Measurements from ENCODE around the gene PLN. TPM values are rescaled to one million over a fixed set of nuclear protein-coding genes. Genes with fewer than 3 reads are reported as not detected.

Gene PLN
- polyA plus RNA-seq (2012; ENCODE audit: insufficient read depth, insufficient read length), result not detected

- no peak within 1 kb of the TSS for H3K4me3 ChIP-seq (ENCODE audit: low read length)
- no peak for DNase-seq (ENCODE audit: low read depth, low spot score)
Measured at GRCh38 chr6:118548136-118548535, at the start of gene PLN. PLN (plus strand) TSS chr6:118548296; CDS start chr6:118558922, 10,626 bp downstream.

- no peak overlapping the region for H3K4me3 ChIP-seq (ENCODE audit: low read length)
- peak; percentile 3 for DNase-seq (ENCODE audit: low read depth, low spot score)
Measured at GRCh38 chr6:118500130-118501015, 47.7 kb upstream of the PLN start.

GRCh38 chr6:118501099-118501498, 47.0 kb upstream of the PLN start:
- no peak overlapping the region for H3K4me3 ChIP-seq (ENCODE audit: low read length)
- DNase-seq (ENCODE audit: low read depth, low spot score), result no peak

GRCh38 chr6:118501765-118502164, 46.3 kb upstream of the PLN start:
- DNase-seq (ENCODE audit: low read depth, low spot score), result no peak
- H3K4me3 ChIP-seq (ENCODE audit: low read length), result no peak overlapping the region

DNA sequence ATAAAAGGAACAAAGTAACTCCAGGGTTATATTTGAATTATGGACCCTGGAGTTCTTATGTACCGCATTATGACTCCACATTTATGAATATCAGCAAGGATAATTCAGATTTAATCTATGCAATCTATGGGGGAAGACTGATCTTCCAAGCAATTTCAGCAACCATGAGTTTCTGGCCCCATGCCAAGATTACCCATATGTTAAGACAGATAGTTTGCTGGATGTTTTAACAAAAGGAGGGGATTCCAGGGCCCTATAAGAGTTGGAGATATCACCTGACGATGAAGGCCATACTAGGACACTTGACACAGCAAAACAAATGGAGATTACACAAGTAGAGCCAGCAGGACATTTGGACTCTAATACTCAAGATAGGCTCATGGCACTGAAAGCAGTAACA, 45.9 kb upstream of the PLN start:
- no peak for DNase-seq (ENCODE audit: low read depth, low spot score)
- no peak overlapping the region for H3K4me3 ChIP-seq (ENCODE audit: low read length)

- H3K4me3 ChIP-seq (ENCODE audit: low read length), result no peak overlapping the region
- DNase-seq (ENCODE audit: low read depth, low spot score), result no peak
Measured at GRCh38 chr6:118504611-118505010, 43.5 kb upstream of the PLN start.

DNA sequence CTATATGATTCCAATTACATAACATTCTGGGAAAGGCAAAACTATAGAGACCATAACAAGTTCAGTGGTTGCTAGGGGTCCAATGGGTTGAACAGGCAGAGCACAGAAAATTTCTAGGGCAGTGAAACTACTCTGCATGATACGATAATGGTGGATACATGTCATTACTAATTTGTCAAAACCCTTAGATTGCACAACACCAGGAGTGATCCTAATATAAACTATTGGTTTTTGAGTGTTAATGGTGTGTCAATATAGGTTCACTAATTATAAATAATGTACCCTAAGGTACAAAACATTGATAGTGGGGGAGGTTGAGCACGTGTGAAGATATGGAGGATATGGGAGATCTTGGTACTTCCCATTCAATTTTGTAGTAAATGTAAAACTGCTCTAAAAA, 42.4 kb upstream of the PLN start:
- DNase-seq (ENCODE audit: low read depth, low spot score), result no peak
- H3K4me3 ChIP-seq (ENCODE audit: low read length), result no peak overlapping the region

- no peak overlapping the region for H3K4me3 ChIP-seq (ENCODE audit: low read length)
- DNase-seq (ENCODE audit: low read depth, low spot score), result no peak
Measured at GRCh38 chr6:118506071-118506638, 41.9 kb upstream of the PLN start.

GRCh38 chr6:118507636-118508035, 40.5 kb upstream of the PLN start:
- no peak overlapping the region for H3K4me3 ChIP-seq (ENCODE audit: low read length)
- DNase-seq (ENCODE audit: low read depth, low spot score), result no peak

DNA sequence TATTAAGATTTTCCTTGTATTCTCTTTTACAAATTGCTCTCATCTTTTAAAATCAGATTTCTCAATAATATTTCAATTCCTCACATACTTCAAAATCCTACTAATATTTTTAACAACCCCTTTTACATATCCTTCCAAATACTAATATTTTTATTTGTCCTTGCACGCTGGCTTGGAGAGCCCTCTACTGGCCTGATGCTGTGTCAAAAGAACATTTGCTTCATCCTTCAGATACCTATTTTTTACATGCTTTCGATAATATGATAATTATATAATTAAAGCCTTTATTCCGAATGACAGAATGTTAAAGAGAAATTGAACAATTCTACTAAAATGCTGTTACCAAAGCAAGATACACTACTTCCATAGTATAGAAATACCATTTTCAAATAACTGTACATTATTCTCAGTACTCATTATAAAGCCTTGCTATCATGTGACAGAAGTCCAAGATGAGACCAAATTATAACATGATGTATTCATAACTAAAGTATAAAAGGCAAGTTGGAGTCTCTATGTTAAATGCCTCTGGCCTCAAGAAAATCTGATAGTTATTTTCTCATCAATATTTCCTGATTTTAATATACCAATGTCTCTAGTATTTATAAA, 39.0 kb upstream of the PLN start:
- peak; percentile 18 for DNase-seq (ENCODE audit: low read depth, low spot score)
- H3K4me3 ChIP-seq (ENCODE audit: low read length), result no peak overlapping the region

- no peak overlapping the region for H3K4me3 ChIP-seq (ENCODE audit: low read length)
- DNase-seq (ENCODE audit: low read depth, low spot score), result no peak
Measured at GRCh38 chr6:118511930-118512715, 36.0 kb upstream of the PLN start.

- no peak for DNase-seq (ENCODE audit: low read depth, low spot score)
- H3K4me3 ChIP-seq (ENCODE audit: low read length), result no peak overlapping the region
Measured at GRCh38 chr6:118514689-118515088, 33.4 kb upstream of the PLN start.

DNA sequence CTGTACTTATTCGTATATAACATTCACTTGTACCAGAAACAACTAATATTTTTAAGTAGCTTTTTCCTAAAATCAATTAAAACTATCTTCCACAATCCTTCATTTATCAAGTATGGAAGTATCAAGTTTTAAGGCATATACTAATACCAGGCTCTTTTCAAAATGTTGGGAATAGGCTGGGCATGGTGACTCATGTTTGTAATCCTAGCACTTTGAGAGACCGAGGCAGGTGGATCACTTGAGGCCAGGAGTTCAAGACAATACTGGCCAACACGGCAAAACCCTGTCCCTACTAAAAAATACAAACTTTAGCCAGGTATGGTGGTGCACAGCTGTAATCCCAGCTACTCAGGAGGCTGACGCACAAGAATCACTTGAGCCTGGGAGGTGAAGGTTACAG, 25.7 kb upstream of the PLN start:
- no peak for DNase-seq (ENCODE audit: low read depth, low spot score)
- no peak overlapping the region for H3K4me3 ChIP-seq (ENCODE audit: low read length)

DNA sequence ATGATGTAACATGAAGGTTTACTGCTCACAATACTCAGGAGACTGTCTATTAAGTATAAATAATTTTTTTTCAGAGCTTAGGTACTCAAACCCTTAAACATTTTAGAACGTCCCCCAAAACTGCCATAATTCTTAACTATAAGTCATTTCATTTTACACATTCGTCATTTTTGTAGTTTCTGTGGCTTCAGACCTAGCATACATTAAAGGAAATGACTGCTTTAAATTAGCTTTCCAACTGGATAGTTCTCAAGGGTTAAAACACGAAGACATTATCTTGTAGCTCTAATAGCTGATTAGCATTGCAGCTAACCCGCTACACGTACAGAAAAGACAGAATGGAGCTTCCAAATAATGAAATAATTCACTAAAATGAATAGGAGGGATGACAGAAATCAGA, 24.9 kb upstream of the PLN start:
- no peak overlapping the region for H3K4me3 ChIP-seq (ENCODE audit: low read length)
- DNase-seq (ENCODE audit: low read depth, low spot score), result no peak

DNA sequence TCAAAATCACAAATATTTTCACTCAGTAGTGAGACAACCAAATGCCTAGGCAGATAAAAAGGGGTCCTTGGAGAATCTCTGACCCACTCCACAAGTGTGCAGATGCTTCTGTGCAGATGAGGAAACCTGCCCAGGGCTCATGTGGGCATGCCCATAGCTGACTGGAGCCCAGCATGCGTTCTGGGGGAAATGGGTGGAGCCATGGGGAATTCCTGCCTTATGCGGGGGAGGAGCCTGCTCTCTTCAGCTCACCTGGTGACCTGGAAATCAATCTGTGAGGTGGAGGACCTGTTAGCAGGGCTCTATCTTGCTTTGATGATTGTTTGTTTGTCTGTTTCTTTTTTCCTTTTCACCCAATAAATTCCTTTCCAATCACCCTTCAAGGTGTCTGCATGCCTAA, 23.4 kb upstream of the PLN start:
- no peak for DNase-seq (ENCODE audit: low read depth, low spot score)
- H3K4me3 ChIP-seq (ENCODE audit: low read length), result no peak overlapping the region

- no peak for DNase-seq (ENCODE audit: low read depth, low spot score)
- H3K4me3 ChIP-seq (ENCODE audit: low read length), result no peak overlapping the region
Measured at GRCh38 chr6:118525913-118526780, 21.9 kb upstream of the PLN start.

DNA sequence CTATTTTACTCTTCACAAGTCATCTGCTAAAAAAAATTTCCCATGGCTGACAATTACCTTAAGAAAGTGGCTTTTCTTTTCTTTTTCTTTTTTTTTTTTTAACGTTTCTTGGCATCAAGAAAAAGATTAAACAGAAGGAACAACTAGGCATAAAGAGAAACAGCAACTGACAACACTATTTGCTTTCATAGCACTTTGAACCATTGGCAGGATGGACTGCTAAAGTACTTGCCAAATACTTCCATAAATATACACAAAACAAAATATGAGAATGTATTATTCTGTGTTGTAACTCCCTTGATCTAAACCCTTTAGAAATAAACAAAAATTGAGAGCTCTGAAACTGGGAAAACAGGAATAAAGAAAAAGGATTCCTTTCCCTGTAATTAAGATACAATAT, 20.0 kb upstream of the PLN start:
- H3K4me3 ChIP-seq (ENCODE audit: low read length), result no peak overlapping the region
- no peak for DNase-seq (ENCODE audit: low read depth, low spot score)

- no peak overlapping the region for H3K4me3 ChIP-seq (ENCODE audit: low read length)
- DNase-seq (ENCODE audit: low read depth, low spot score), result no peak
Measured at GRCh38 chr6:118529756-118530155, 18.3 kb upstream of the PLN start.

GRCh38 chr6:118530942-118531341, 17.2 kb upstream of the PLN start:
- no peak for DNase-seq (ENCODE audit: low read depth, low spot score)
- H3K4me3 ChIP-seq (ENCODE audit: low read length), result no peak overlapping the region
